ENCODE measurements around the gene PGA3. TPM values are rescaled to one million over a fixed set of nuclear protein-coding genes. Genes with fewer than 3 reads are reported as not detected.
"Not testable (repeated sequence)": the region's sequence is repeated elsewhere in the genome, so short reads cannot be mapped to it uniquely, and the experiment has no call there.

The PGA3 gene
- under 1 TPM in 4 of 10 donors, not detected in 6; 0.18 to 0.92 (median 0.45) TPM for total RNA-seq
- 1 to 10 TPM; 1.0 to 3.4 TPM for polyA plus RNA-seq
- long read RNA-seq, donor 1, partial matches to known transcripts, result 2 of 2 reads
- long read RNA-seq, donor 1, other reads (novel, unspliced or antisense), result 0 of 2 reads
- long read RNA-seq, donor 2, result 0 reads
- long read RNA-seq, donor 3, result 0 reads

DNA sequence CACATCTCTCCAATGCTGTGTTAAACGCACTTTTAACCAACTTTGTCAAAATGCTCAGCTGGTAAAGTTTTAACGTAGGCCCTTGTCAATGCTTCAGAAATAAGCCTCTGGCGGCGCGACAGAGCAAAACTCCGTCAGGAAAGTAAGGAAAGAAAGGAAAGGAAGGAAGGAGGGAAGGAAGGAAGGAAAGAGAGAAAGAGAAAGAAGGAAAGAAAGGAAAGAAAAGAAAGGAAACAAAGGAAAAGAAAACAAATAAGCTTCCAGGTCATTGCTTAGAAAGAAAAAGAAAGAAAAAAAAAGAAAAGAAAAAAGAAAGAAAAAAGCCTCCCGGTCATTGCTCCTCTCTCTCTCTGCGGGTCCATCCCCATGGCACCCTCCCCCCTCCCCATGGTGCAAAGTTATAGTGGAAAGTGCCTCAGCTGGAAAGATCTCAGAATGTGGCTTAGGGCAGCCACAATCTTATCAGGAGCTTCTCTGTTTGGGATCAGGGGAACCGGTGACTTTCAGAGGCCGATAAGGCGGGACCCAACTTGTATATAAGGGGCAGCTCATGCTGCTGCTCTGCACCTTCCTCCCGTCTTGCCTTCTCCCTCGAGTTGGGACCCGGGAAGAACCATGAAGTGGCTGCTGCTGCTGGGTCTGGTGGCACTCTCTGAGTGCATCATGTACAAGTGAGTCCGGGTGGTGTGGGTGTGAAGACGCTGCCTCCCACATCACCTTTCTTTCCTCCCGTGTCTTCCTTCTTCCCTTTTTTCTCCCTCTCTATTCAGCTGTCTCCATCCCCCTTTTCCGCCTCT lies at the start of gene PGA3:
PGA3 (plus strand) TSS at position 566 of the 797 bp plus-strand sequence; CDS start at position 616, 50 bp downstream.
- H3K4me3 ChIP-seq; H3K36me3 ChIP-seq; DNase-seq; H3K27ac ChIP-seq; ATAC-seq; intact Hi-C loops (cut with DNase I): not testable (repeated sequence)
- peaks cover 0 to 13% (median 0%) of the 10 kb centered on the region in 11 donors for H3K9me3 ChIP-seq
- peaks cover 0 to 32% (median 9%) of the 10 kb centered on the region in 7 donors for H3K27me3 ChIP-seq
- 33 to 42% methylated on average over 17 of the region's 18 CpGs for WGBS, 2 donors
- peaks cover 0 to 12% (median 0%) of the 10 kb centered on the region in 9 donors for H3K4me1 ChIP-seq

DNA sequence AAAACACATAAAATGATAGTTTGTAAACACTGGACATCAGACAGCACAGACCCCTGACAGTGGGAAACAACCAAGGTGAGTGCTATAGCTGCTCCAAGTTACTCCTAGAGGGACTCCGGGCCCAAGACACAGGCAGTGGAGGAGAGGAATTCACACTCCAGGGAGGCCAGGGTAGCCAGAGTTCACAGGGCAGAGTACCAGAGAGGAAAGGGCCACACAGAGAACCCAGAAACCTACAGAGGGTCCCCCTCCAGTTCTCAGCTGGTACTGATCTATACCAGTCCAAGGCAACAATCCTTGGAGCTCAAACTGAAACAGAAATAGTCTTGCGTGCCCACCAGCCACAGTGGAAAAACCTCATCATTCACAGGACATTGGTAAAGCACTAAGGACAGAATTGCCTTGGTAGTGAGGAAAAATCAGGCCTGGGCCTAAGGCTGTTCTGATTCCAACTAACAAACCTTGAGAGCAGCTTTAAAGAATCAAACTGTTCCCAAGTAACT lies 49.7 kb upstream of the PGA3 start:
- TF ChIP-seq CTCF (IDR thresholded peaks at IDR 0.05), result no peak
- H3K27ac ChIP-seq, result peak overlapping the region in 6 of 10 donors; percentile 31 to 77 (median 65)
- no peak overlapping the region for H3K4me3 ChIP-seq
- peak in 3 of 8 donors; percentile 29 to 40 (median 37) for ATAC-seq
- H3K27me3 ChIP-seq, result no peaks in the 10 kb centered on the region
- peaks cover 0 to 31% (median 10%) of the 10 kb centered on the region in 11 donors for H3K9me3 ChIP-seq
- 83 to 86% methylated on average over 2 of the region's 2 CpGs for WGBS, 2 donors
- peaks cover 0 to 65% (median 48%) of the 10 kb centered on the region in 9 donors for H3K4me1 ChIP-seq
- no peak for DNase-seq
- intact Hi-C loops (cut with DNase I), result loop anchor here in 1 of 10 donors (10.0 kb wide), 1 partner anchor 811 kb away; the partner anchor contains the start of gene FTH1
- H3K36me3 ChIP-seq, result peaks cover 0 to 17% (median 0%) of the 10 kb centered on the region in 9 donors

GRCh38 chr11:61154528-61154927 lies 48.8 kb upstream of the PGA3 start:
- TF ChIP-seq CTCF (IDR thresholded peaks at IDR 0.05), result no peak
- H3K27ac ChIP-seq, result no peak overlapping the region
- no peak overlapping the region for H3K4me3 ChIP-seq
- H3K4me1 ChIP-seq, result peaks cover 0 to 68% (median 48%) of the 10 kb centered on the region in 9 donors
- H3K27me3 ChIP-seq, result no peaks in the 10 kb centered on the region
- peaks cover 0 to 31% (median 10%) of the 10 kb centered on the region in 11 donors for H3K9me3 ChIP-seq
- ATAC-seq, result no peak
- no peak for DNase-seq
- intact Hi-C loops (cut with DNase I), result loop anchor here in 1 of 10 donors (10.0 kb wide), 1 partner anchor 810 kb away; the partner anchor contains the start of gene FTH1
- peaks cover 0 to 17% (median 0%) of the 10 kb centered on the region in 9 donors for H3K36me3 ChIP-seq
- WGBS, 2 donors, result 98 to 99% methylated on average over 4 of the region's 4 CpGs

- H3K27me3 ChIP-seq, result no peaks in the 10 kb centered on the region
- no peak overlapping the region for H3K4me3 ChIP-seq
- TF ChIP-seq CTCF (IDR thresholded peaks at IDR 0.05), result no peak
- peaks cover 0 to 68% (median 48%) of the 10 kb centered on the region in 9 donors for H3K4me1 ChIP-seq
- no peak for DNase-seq
- peaks cover 0 to 31% (median 10%) of the 10 kb centered on the region in 11 donors for H3K9me3 ChIP-seq
- no peak overlapping the region for H3K27ac ChIP-seq
- no peak for ATAC-seq
- peaks cover 0 to 17% (median 0%) of the 10 kb centered on the region in 9 donors for H3K36me3 ChIP-seq
- intact Hi-C loops (cut with DNase I), result loop anchor here in 1 of 10 donors (10.0 kb wide), 1 partner anchor 809 kb away; the partner anchor contains the start of gene FTH1
- WGBS, 2 donors, result 94 to 100% methylated on average over 1 of the region's 1 CpG
Measured at GRCh38 chr11:61155312-61155711, 48.0 kb upstream of the PGA3 start.

All from heart right ventricle (tissue), 16 donors.